GM18498 (cell line): ENCODE results near the gene ADD1.

Experiments
- ATAC-seq: cut with Tn5 transposase; IDR thresholded peaks from one replicate; pipeline ENCODE4 v1.9.1; 2021; ENCODE audit warnings: mild to moderate bottlenecking, moderate library complexity; ENCODE audit not compliant: unreplicated experiment

ADD1 gene

DNA sequence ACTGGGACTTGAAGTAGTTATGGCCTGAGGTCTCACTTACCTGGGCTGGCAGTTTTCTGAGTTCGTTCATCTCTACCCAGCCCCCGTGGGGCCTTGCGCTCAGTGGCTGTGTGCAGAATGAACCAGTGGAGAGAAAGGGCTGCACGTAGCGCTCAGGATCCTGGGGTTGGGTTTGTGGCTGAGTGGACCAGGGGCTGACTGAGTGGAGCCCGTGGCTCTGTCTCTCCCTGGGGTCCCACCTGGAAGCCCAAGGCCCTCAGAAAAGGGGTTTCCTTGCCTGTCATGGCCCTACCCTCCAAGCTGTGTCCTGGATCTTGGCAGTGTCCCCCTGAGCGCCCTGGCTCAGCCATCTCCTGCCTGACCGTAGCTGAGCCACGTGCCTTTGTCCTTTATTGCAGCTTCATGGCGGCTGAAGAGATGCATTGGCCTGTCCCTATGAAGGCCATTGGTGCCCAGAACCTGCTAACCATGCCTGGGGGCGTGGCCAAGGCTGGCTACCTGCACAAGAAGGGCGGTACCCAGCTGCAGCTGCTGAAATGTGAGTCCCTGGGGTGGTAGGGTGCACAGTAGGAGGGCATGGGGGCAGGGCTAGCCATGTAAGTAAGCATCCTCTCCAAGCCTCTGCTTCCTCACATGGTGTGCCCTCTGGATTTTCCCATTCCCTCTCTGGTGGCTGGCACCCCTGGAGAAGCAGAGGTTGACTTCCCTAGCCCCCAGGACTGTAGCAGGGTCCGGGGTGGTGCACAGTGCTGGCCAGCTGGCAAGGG is 23.2 kb upstream of the ADD1 start:
- no peak for ATAC-seq

DNA sequence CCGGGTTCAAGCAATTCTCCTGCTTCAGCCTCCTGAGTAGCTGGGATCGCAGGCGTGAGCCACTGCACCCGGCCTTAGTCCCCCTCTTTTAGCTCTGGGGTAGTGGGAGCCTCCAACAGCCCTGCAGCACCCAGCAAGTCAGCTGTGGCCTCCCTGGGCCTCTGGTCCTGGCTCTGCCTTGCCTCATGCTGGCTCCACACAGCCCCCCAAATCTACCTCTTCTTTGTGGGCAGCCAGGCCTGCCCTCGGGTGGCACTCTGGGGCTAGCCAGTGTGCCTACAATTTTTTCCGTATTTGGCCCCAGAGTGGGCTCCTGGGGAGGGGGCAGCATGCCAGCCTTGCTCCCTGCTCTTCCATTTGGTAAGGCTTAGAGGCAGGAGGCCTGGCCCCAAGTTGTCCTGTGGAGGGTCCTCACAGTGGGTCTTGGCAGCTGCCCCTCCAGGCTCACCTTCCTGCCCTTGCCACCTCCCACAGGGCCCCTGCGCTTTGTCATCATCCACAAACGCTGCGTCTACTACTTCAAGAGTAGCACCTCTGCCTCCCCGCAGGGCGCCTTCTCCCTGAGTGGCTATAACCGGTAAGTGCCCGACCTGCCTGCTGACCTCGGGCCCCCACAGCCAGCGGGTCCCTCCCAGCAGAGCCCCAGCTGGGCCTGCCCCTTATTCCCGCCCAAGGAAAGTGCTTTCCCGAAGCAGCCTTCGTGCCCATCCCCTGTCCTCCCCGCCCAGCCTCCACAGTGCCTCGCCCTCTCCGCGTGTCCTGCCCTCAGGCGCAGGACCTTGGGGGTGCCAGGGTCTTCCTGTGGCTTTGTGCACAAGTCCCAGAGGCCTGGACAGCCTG is 21.0 kb upstream of the ADD1 start:
- ATAC-seq = no peak

- ATAC-seq = no peak
These were observed 20.4 kb upstream of the ADD1 start for GRCh38 chr4:2823301-2823670.

DNA sequence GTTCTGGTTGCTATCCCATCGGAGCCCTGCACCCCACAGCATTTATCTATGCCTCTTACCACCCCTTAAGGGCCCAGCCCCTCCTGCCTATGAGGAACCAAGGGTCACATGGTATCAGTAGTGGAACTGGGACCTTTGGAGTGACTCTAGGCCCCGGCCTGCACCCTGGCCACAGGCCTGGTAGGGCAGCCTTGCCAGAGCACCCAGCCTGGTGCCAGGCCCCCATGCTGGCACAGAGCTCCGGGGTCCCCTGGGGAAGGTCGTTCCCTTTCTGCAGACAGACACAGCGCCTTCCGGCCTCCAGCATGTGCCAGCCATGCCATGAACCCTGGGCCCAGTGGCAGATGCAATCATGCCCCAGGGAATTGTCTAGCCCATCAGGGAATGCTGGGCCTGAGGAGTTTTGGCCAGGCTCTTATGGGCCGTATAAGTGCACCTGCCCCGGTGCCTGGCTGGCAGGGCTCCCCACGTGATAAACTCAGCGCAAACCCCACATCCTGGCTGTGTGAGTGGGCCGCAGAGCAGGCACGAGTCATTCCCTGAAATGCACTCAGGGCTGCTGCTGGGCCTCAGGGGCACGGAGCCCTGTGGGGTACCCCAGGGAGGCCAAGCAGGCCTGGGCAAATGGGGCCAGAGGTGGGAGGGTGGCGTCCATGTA is 19.8 kb upstream of the ADD1 start:
- ATAC-seq = no peak

GRCh38 chr4:2824329-2824835 is 19.3 kb upstream of the ADD1 start:
- ATAC-seq = no peak

DNA sequence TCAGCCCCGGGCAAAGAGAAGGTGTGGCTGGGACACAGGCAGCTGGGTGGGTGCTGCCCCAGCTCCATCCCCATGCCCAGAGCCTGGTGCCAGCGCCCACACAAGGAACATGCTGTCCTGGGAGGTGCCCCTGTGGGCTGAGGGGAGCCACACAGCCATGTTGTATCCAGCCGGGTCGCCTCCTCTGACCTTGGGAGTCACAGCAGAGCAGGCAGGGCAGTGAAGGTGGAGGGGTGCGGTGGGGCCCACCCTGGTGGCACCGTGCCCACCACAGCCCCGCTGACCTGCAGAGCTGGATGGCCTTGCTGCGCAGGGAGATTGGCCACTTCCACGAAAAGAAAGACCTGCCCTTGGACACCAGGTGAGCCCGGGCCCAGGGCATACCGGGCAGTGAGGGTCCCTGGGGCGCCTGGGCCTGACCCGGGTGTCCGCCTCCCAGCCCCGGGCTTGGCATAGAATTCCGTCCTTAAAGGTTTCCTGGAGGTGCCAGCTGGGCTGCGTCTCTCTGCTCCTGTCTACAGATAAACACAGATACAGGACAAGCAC is 18.7 kb upstream of the ADD1 start:
- ATAC-seq = no peak

DNA sequence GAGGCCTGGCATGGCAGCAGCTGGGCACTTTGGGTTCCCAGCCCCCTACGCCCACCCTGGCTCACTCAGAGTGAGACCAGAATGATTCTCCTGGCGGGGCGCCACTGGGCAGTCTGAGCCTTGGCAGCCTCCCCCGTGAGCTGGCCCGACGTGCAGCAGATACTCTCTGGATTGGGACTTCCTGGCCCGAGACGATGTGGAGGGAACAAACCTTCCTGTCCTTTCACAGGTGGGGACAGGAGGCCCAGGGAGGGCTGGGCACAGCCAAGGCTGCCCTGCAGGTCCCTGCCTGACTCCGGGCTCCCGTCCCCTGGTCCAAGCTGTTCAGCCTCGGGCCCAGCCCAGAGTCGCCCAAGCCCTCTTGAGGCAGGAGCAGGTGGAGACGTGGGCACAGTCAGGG is 17.9 kb upstream of the ADD1 start:
- no peak for ATAC-seq

DNA sequence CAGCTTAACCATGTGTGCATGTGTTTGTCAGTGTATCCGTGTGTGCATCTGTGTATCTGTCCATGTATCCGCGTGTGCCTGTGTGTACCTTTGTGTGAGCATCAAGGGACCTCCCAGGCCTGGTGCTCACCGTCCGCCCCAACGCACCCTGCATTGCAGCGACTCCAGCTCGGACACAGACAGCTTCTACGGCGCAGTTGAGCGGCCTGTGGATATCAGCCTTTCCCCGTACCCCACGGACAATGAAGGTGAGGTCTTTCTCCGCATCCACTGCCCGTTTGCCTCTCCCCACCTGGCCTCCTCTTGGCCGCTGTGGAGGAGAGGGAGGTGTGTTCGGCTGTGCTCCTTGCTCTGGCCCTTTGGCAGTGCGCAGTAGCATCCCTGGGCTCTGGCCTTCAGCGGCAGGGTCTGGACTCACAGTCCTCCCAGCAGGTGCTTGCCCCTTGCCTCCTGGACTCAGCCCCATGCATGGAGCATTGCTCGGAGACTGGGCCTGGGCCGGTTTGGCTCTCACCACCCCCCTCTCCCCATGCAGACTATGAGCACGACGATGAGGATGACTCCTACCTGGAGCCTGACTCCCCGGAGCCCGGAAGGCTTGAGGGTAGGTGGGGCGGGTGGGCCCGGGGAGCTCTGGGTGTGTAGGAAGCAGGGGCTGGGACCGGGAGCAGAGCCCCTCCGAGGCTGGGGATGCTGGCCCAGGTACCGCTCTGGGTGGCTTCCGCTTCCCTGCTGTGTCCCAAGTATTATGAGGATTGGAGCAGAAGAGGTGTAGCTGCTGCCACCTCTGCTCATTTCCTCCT is 16.4 kb upstream of the ADD1 start:
- no peak for ATAC-seq

DNA sequence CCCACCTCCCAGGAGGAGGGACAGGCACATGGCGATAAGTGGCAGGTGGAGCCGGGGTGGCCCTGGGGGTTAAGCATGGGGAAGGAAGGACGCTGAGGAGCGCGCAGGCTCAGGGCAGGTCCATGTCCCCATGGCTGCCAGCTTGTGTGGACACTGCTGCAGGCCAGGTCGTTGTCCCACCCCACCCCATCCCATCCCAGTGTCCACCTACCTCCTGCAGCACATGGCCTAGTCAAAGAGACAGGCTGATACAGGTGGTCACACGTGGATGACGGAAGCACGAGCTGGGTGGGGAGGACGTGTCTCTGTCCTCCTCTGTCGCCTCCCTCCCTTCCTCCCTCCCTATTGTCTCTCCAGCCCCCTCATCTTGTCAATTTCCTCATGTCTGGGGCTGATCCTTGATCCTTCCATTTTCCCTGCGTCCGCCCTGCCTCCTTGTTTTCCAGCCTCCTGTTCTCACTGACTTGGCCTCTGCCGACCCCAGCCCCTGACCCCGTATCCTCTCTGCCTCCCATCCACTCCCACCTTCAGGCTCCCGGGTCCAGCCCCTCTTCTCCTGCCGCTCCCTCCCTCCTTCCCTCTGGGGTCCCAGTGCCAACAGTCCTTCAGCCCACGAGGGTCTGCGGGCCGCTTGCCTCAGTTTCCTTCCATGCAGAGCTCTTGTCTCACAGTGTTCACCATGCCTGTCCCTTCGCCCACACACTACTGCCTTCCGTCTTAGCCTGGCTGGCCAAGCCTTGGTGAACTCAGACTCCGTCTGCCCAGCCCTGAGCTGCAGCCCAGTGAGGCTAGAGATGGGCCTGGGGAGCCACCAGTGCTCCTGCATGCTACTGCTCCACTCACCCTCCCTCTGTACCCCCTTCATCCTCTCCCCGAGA is 15.5 kb upstream of the ADD1 start:
- ATAC-seq = no peak

DNA sequence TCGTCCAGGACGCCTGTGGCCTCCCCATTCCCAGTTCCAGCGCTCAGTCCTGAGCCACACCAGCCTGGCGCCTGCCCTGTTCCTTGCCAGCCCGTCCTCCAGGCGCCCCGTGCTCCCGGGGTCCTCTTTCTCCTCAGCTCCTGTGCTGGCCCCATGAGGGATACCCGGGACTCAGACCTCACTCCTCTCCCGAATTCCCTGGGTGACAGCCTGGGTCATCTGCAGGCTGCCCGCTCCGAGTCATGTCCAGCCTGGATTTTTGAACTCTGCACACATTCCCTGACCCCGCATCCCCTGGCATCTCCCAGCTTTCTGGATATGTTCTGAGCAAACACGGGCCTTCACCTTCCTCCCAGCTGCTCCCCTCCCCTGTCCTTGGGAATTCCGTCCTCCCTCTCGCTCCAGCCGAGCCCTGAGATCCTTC is 14.9 kb upstream of the ADD1 start:
- no peak for ATAC-seq

GRCh38 chr4:2829321-2829932 is 14.2 kb upstream of the ADD1 start:
- ATAC-seq = no peak

- ATAC-seq = no peak
These were observed 13.7 kb upstream of the ADD1 start for GRCh38 chr4:2829933-2830451.

- ATAC-seq = no peak
These were observed 12.7 kb upstream of the ADD1 start for GRCh38 chr4:2830632-2831610.

DNA sequence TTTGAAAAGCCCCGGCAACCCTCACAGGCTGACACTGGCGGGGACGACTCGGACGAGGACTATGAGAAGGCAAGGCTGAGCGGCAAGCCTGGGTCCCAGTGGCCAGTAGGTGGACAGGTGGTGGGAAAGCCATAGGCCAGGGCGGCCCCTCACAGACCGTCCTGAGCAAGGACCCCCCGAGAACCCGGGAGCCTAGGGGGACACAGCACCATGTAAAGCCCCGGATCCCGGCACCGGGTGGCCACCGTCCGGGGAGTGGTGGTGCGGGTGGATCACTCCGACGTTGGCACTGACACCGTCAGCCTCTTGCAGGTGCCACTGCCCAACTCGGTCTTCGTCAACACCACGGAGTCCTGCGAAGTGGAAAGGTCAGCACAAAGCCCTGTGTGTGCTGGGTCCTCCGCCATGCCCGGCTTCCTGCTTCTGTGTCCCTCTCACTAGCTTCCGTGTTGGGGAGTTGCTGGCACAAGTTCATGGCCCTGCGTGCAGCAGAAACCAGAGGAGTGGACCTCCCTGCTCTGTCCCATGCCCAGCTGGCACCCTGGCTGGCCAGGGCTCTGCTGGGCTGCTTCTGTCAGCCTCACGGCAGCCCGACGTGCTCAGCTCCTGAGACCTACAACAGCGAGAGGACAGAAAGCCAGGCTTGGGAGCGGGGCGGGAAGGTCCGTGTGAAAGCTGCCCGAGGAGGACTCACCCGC is 11.9 kb upstream of the ADD1 start:
- no peak for ATAC-seq

- ATAC-seq = peak; percentile 76
These were observed 11.2 kb upstream of the ADD1 start for GRCh38 chr4:2832309-2832980.

GRCh38 chr4:2832981-2833670 is 10.5 kb upstream of the ADD1 start:
- ATAC-seq = no peak
